ENCODE results near the gene AOPEP.

The AOPEP gene

GRCh38 chr9:94720846-94721549 is 5.5 kb upstream of the AOPEP start:
- H3K27ac ChIP-seq (ENCODE audit: low read length) = no peak overlapping the region
- H3K9ac ChIP-seq (ENCODE audit: low read depth, low read length) = no peak overlapping the region
- no peak overlapping the region for H3K4me3 ChIP-seq (ENCODE audit: low read length)
- H3K4me1 ChIP-seq (ENCODE audit: insufficient read depth, low read length) = no peaks in the 10 kb centered on the region
- no peaks in the 10 kb centered on the region for H3K9me3 ChIP-seq (ENCODE audit: insufficient read depth, low read depth, low read length)
- no peaks in the 10 kb centered on the region for H3K27me3 ChIP-seq (ENCODE audit: insufficient read depth, low read length)
- no peaks in the 10 kb centered on the region for H3K36me3 ChIP-seq (ENCODE audit: insufficient read depth, low read depth, low read length)

GRCh38 chr9:94721754-94722153 is 4.7 kb upstream of the AOPEP start:
- Histone ChIP-seq H3K9me3 (ENCODE audit: insufficient read depth, low read depth, low read length) (no peaks in the 10 kb centered on the region), H3K27ac (ENCODE audit: low read length) (no peak overlapping the region), H3K4me1 (ENCODE audit: insufficient read depth, low read length) (no peaks in the 10 kb centered on the region), H3K36me3 (ENCODE audit: insufficient read depth, low read depth, low read length) (no peaks in the 10 kb centered on the region), H3K4me3 (ENCODE audit: low read length) (no peak overlapping the region), H3K27me3 (ENCODE audit: insufficient read depth, low read length) (no peaks in the 10 kb centered on the region), H3K9ac (ENCODE audit: low read depth, low read length) (no peak overlapping the region)

- no peaks in the 10 kb centered on the region for H3K9me3 ChIP-seq (ENCODE audit: insufficient read depth, low read depth, low read length)
- H3K27me3 ChIP-seq (ENCODE audit: insufficient read depth, low read length) = no peaks in the 10 kb centered on the region
- no peaks in the 10 kb centered on the region for H3K36me3 ChIP-seq (ENCODE audit: insufficient read depth, low read depth, low read length)
- no peak overlapping the region for H3K9ac ChIP-seq (ENCODE audit: low read depth, low read length)
- no peak overlapping the region for H3K4me3 ChIP-seq (ENCODE audit: low read length)
- no peak overlapping the region for H3K27ac ChIP-seq (ENCODE audit: low read length)
- no peaks in the 10 kb centered on the region for H3K4me1 ChIP-seq (ENCODE audit: insufficient read depth, low read length)
Observed at GRCh38 chr9:94725293-94725692, 1.2 kb upstream of the AOPEP start.

- H3K36me3 ChIP-seq (ENCODE audit: insufficient read depth, low read depth, low read length) = no peaks in the 10 kb centered on the region
Observed at GRCh38 chr9:94728719-94729118, 2.2 kb downstream of the AOPEP start.

GRCh38 chr9:94729199-94729598 is 2.7 kb downstream of the AOPEP start:
- H3K27me3 ChIP-seq (ENCODE audit: insufficient read depth, low read length) = no peaks in the 10 kb centered on the region
- no peaks in the 10 kb centered on the region for H3K4me1 ChIP-seq (ENCODE audit: insufficient read depth, low read length)
- H3K27ac ChIP-seq (ENCODE audit: low read length) = no peak overlapping the region
- H3K9me3 ChIP-seq (ENCODE audit: insufficient read depth, low read depth, low read length) = no peaks in the 10 kb centered on the region
- no peak overlapping the region for H3K9ac ChIP-seq (ENCODE audit: low read depth, low read length)
- no peak overlapping the region for H3K4me3 ChIP-seq (ENCODE audit: low read length)
- no peaks in the 10 kb centered on the region for H3K36me3 ChIP-seq (ENCODE audit: insufficient read depth, low read depth, low read length)

More at GRCh38 chr9:94728719-94729118, 2.2 kb downstream of the AOPEP start:
- Histone ChIP-seq H3K27ac (ENCODE audit: low read length) (no peak overlapping the region), H3K27me3 (ENCODE audit: insufficient read depth, low read length) (no peaks in the 10 kb centered on the region), H3K9ac (ENCODE audit: low read depth, low read length) (no peak overlapping the region), H3K4me3 (ENCODE audit: low read length) (no peak overlapping the region), H3K4me1 (ENCODE audit: insufficient read depth, low read length) (no peaks in the 10 kb centered on the region), H3K9me3 (ENCODE audit: insufficient read depth, low read depth, low read length) (no peaks in the 10 kb centered on the region)

- Histone ChIP-seq H3K9ac (ENCODE audit: low read depth, low read length) (no peak overlapping the region), H3K36me3 (ENCODE audit: insufficient read depth, low read depth, low read length) (no peaks in the 10 kb centered on the region), H3K9me3 (ENCODE audit: insufficient read depth, low read depth, low read length) (no peaks in the 10 kb centered on the region), H3K27ac (ENCODE audit: low read length) (no peak overlapping the region), H3K4me3 (ENCODE audit: low read length) (no peak overlapping the region), H3K27me3 (ENCODE audit: insufficient read depth, low read length) (no peaks in the 10 kb centered on the region), H3K4me1 (ENCODE audit: insufficient read depth, low read length) (no peaks in the 10 kb centered on the region)
Observed at GRCh38 chr9:94734054-94734754, 7.7 kb downstream of the AOPEP start.

- H3K9me3 ChIP-seq (ENCODE audit: insufficient read depth, low read depth, low read length) = no peaks in the 10 kb centered on the region
Observed at GRCh38 chr9:94736759-94737158, 10.3 kb downstream of the AOPEP start.

GRCh38 chr9:94740145-94740840 is 13.8 kb downstream of the AOPEP start:
- no peak overlapping the region for H3K4me3 ChIP-seq (ENCODE audit: low read length)
- H3K27ac ChIP-seq (ENCODE audit: low read length) = no peak overlapping the region

More at GRCh38 chr9:94736759-94737158, 10.3 kb downstream of the AOPEP start:
- Histone ChIP-seq H3K27me3 (ENCODE audit: insufficient read depth, low read length) (no peaks in the 10 kb centered on the region), H3K4me3 (ENCODE audit: low read length) (no peak overlapping the region), H3K4me1 (ENCODE audit: insufficient read depth, low read length) (no peaks in the 10 kb centered on the region), H3K36me3 (ENCODE audit: insufficient read depth, low read depth, low read length) (no peaks in the 10 kb centered on the region), H3K27ac (ENCODE audit: low read length) (no peak overlapping the region), H3K9ac (ENCODE audit: low read depth, low read length) (no peak overlapping the region)

GRCh38 chr9:94741866-94742265 is 15.4 kb downstream of the AOPEP start:
- no peak overlapping the region for H3K9ac ChIP-seq (ENCODE audit: low read depth, low read length)
- H3K4me3 ChIP-seq (ENCODE audit: low read length) = no peak overlapping the region
- H3K27me3 ChIP-seq (ENCODE audit: insufficient read depth, low read length) = no peaks in the 10 kb centered on the region
- no peak overlapping the region for H3K27ac ChIP-seq (ENCODE audit: low read length)
- no peaks in the 10 kb centered on the region for H3K4me1 ChIP-seq (ENCODE audit: insufficient read depth, low read length)
- no peaks in the 10 kb centered on the region for H3K9me3 ChIP-seq (ENCODE audit: insufficient read depth, low read depth, low read length)
- no peaks in the 10 kb centered on the region for H3K36me3 ChIP-seq (ENCODE audit: insufficient read depth, low read depth, low read length)

More at GRCh38 chr9:94740145-94740840, 13.8 kb downstream of the AOPEP start:
- Histone ChIP-seq H3K4me1 (ENCODE audit: insufficient read depth, low read length) (no peaks in the 10 kb centered on the region), H3K9ac (ENCODE audit: low read depth, low read length) (no peak overlapping the region), H3K36me3 (ENCODE audit: insufficient read depth, low read depth, low read length) (no peaks in the 10 kb centered on the region), H3K27me3 (ENCODE audit: insufficient read depth, low read length) (no peaks in the 10 kb centered on the region), H3K9me3 (ENCODE audit: insufficient read depth, low read depth, low read length) (no peaks in the 10 kb centered on the region)

GRCh38 chr9:94743035-94743954 is 16.8 kb downstream of the AOPEP start:
- Histone ChIP-seq H3K4me1 (ENCODE audit: insufficient read depth, low read length) (no peaks in the 10 kb centered on the region), H3K4me3 (ENCODE audit: low read length) (no peak overlapping the region), H3K27ac (ENCODE audit: low read length) (no peak overlapping the region), H3K9me3 (ENCODE audit: insufficient read depth, low read depth, low read length) (no peaks in the 10 kb centered on the region), H3K27me3 (ENCODE audit: insufficient read depth, low read length) (no peaks in the 10 kb centered on the region), H3K36me3 (ENCODE audit: insufficient read depth, low read depth, low read length) (no peaks in the 10 kb centered on the region), H3K9ac (ENCODE audit: low read depth, low read length) (no peak overlapping the region)

Measured in iPS-20b (cell line).